Measurements from ENCODE around the gene NT5DC3. TPM values are rescaled to one million over a fixed set of nuclear protein-coding genes. Genes with fewer than 3 reads are reported as not detected.

The NT5DC3 gene
- total RNA-seq, 1 donor from 2014 or later, result 6.6 TPM

DNA sequence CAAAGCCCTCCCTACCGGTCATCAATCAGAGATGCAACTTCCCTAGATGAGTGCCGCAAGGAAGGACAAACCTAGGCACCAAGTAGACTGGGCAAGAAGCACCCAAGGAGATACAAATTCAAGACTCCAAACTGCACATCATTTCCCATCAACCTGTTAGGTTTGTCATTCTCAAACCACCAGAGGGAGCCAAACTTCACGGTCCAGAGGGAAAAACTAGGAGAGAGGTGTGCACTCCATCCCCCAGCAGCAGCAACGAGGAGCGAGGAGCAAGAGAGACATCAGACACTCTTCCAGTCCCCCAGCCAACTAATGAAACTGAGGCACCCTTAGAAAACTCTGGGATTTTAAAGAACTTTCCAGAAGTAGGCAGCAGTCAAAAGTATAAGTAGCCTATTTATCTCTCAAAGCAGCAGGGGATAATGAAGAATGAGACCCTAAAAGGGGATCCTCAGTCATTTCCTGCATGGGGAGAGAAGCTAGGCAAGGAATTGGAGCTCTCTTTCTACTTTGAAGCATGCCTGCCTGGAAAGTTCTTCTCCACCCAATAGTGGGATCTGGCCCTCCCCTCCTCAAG is 37.0 kb upstream of the NT5DC3 start:
- DNase-seq (ENCODE audit: low spot score in 2 of 2), result no peak
- intact Hi-C loops (cut with DNase I), result no loop called here
- Histone ChIP-seq H3K4me1 (no peaks in the 10 kb centered on the region), H3K4me3 (no peak overlapping the region), H3K9me3 (no peaks in the 10 kb centered on the region), H3K27ac (no peak overlapping the region), H3K36me3 (no peaks in the 10 kb centered on the region), H3K27me3 (no peaks in the 10 kb centered on the region)
- TF ChIP-seq, protein P1, sequence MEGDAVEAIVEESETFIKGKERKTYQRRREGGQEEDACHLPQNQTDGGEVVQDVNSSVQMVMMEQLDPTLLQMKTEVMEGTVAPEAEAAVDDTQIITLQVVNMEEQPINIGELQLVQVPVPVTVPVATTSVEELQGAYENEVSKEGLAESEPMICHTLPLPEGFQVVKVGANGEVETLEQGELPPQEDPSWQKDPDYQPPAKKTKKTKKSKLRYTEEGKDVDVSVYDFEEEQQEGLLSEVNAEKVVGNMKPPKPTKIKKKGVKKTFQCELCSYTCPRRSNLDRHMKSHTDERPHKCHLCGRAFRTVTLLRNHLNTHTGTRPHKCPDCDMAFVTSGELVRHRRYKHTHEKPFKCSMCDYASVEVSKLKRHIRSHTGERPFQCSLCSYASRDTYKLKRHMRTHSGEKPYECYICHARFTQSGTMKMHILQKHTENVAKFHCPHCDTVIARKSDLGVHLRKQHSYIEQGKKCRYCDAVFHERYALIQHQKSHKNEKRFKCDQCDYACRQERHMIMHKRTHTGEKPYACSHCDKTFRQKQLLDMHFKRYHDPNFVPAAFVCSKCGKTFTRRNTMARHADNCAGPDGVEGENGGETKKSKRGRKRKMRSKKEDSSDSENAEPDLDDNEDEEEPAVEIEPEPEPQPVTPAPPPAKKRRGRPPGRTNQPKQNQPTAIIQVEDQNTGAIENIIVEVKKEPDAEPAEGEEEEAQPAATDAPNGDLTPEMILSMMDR (IDR thresholded peaks at IDR 0.05), result peak; percentile 23 to 74 (median 70)

DNA sequence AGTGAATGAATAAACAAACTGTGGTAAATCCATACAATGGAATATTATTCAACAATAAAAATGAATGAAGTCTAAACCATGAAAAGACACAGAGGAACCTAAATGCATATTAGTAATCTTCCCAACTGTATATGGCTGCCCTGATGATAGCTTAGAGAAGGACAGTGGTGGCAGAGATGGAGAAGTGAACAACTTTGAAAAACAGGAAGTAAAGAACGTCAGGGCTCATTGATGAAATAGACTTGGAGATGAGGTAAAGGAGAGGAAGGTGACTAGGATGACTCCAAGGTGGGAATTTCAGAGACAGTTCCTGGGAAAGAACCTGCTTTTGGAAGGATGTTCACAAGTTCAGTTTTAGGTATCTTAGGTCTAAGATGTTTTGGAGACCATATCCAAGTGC is 36.3 kb upstream of the NT5DC3 start:
- H3K4me3 ChIP-seq, result no peak overlapping the region
- no peak overlapping the region for H3K27ac ChIP-seq
- H3K27me3 ChIP-seq, result no peaks in the 10 kb centered on the region
- intact Hi-C loops (cut with DNase I), result no loop called here
- H3K9me3 ChIP-seq, result no peaks in the 10 kb centered on the region
- TF ChIP-seq, protein P1 (IDR thresholded peaks at IDR 0.05), result no peak
- no peaks in the 10 kb centered on the region for H3K36me3 ChIP-seq
- DNase-seq (ENCODE audit: low spot score in 2 of 2), result no peak
- H3K4me1 ChIP-seq, result no peaks in the 10 kb centered on the region

DNA sequence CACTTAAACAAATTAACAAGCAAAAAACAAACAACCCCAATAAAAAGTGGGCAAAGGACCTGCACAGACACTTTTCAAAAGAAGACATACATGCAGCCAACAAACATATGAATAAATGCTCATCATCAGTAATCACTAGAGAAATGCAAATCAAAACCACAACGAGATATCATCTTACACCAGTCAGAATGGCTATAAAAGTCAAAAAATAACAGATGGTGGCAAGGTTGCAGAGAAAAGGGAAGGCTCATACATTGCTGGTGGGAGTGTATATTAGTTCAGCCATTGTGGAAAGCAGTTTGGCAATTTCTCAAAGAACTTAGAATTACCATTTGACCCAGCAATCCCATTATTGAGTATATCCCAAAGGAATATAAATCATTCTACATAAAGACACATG is 34.6 kb upstream of the NT5DC3 start:
- intact Hi-C loops (cut with DNase I), result no loop called here
- no peak for DNase-seq (ENCODE audit: low spot score in 2 of 2)
- Histone ChIP-seq H3K36me3 (no peaks in the 10 kb centered on the region), H3K27me3 (no peaks in the 10 kb centered on the region), H3K27ac (no peak overlapping the region), H3K4me3 (no peak overlapping the region), H3K4me1 (no peaks in the 10 kb centered on the region), H3K9me3 (no peaks in the 10 kb centered on the region)
- TF ChIP-seq, protein P1 (IDR thresholded peaks at IDR 0.05), result no peak

DNA sequence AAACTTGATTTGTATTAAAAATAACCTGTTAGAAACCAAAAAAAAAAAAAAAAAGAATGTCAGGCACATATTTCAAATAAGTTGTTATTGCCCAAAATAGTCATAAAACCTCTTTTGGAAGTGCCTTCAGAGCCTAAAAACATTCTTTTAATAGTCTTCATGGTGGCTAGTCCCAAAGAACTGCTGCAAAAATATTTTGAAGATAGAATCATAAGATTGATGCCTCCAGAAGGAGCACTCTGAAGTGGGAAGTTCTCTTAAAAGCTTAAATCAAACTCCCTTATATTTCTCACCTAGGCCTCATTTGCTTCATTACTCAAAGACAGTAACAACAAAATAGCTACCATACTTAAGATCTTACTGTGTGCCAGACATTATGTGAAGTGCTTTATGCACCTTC is 27.2 kb upstream of the NT5DC3 start:
- TF ChIP-seq, protein P1 (IDR thresholded peaks at IDR 0.05), result no peak
- H3K9me3 ChIP-seq, result peaks cover 0 to 5% of the 10 kb centered on the region in 2 donors
- no peak overlapping the region for H3K4me3 ChIP-seq
- intact Hi-C loops (cut with DNase I), result loop anchor here (2.0 to 5.0 kb wide), 3 partner anchors 27 to 93 kb away; partner anchors contain the start of gene NT5DC3
- no peaks in the 10 kb centered on the region for H3K27me3 ChIP-seq
- peaks cover 0 to 17% of the 10 kb centered on the region in 2 donors for H3K4me1 ChIP-seq
- no peak for DNase-seq (ENCODE audit: low spot score in 2 of 2)
- H3K36me3 ChIP-seq, result no peaks in the 10 kb centered on the region
- peak overlapping the region; percentile 67 to 93 for H3K27ac ChIP-seq

DNA sequence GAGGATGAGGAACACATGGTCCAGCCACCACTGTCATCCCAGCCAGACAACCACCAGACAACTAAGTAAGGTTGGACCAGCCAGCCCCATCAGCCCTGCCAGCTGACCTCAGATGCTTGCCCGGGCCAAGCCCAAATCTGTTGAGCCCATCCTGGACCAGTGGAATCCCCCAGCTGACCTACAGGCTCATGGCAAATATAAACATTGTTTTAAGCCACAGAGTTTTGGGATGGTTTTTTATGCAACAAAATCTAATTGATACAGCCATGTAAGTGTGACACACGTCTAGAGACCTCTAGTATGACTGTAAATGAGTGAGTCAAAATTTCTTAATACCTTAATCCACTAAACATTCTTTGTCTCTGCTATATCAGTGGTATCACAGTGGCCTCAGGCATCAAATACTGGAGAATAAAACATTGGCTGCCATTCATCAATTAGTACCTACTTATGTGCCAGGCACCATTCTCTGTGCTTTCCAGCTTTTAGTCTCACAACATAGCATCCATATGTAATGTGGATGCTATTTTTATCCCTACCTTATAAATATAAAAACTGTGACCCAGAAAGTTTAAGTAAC is 24.2 kb upstream of the NT5DC3 start:
- TF ChIP-seq, protein P1 (IDR thresholded peaks at IDR 0.05), result no peak
- DNase-seq (ENCODE audit: low spot score in 2 of 2), result no peak
- Histone ChIP-seq H3K36me3 (no peaks in the 10 kb centered on the region), H3K4me1 (peaks cover 0 to 17% of the 10 kb centered on the region in 2 donors), H3K27me3 (no peaks in the 10 kb centered on the region), H3K4me3 (no peak overlapping the region), H3K9me3 (peaks cover 0 to 5% of the 10 kb centered on the region in 2 donors), H3K27ac (peak overlapping the region; percentile 67 to 92)
- intact Hi-C loops (cut with DNase I), result loop anchor here (5.0 kb wide), 1 partner anchor 58 kb away; no protein-coding TSS in a partner anchor

Measured in ascending aorta (tissue), 2 donors.